Measurements from ENCODE around the gene ELL3.

ELL3 gene

GRCh38 chr15:43723151-43723550, 53.6 kb downstream of the ELL3 start:
- DNase-seq (ENCODE audit: low spot score): no peak

Measured in Ammon's horn (tissue), 1 donor.